B cell (primary cell): ENCODE data around the gene NEMP2.

Source experiments
- CTCF ChIP-seq: fragments of 200-600 bp; IDR thresholded peaks from one replicate; pipeline ENCODE4 v1.8.0; 2022; ENCODE audit warnings: antibody characterized with exemption, mild to moderate bottlenecking
- EZH2 ChIP-seq: IDR thresholded peaks from 2 replicates; pipeline ENCODE4 v1.6.1; 2012; ENCODE audit warnings: borderline replicate concordance, low read depth, mild to moderate bottlenecking, moderate library complexity, low read length; ENCODE audit not compliant: insufficient read depth, poor library complexity, severe bottlenecking

GRCh38 chr2:190532581-190532980 is 1.9 kb downstream of the NEMP2 start:
- TF ChIP-seq CTCF: no peak
- no peak for TF ChIP-seq EZH2
